ENCODE measurements around the gene CELSR1.

Gene CELSR1

DNA sequence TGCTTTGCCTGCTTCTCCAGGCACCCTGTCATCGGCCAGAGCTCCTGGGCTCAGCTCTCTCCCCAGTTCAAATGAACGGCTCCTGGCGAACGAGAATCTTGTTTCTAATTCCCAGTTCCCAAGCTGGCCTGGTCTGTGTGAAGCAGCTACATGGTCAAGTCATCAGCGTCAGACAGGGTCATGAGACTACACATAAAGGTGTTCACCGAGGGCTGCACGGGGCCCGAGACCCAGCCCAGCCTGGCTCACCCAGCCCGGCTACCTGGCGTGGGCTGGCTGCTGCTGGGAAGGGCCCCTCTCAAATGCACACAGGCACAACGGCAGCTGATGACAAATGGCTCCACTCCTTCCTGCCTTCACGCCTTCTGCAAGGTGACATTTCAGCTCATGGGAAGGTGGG lies 14.6 kb upstream of the CELSR1 start:
- Histone ChIP-seq H4K91ac (ENCODE audit: low read depth, low read length) (no peak overlapping the region), H3K4me2 (ENCODE audit: low read length) (no peak overlapping the region), H3K4me3 (ENCODE audit: low read depth, low read length) (no peak overlapping the region), H2BK12ac (ENCODE audit: low read length) (no peak overlapping the region), H3K27ac (ENCODE audit: low read depth, low read length) (no peak overlapping the region), H3K9ac (ENCODE audit: low read length) (no peak overlapping the region), H3K79me1 (ENCODE audit: low read length) (peaks cover 4% of the 10 kb centered on the region), H4K8ac (ENCODE audit: low read depth, low read length) (no peak overlapping the region), H3K14ac (ENCODE audit: low read length) (no peak overlapping the region), H2AK5ac (ENCODE audit: low read length) (no peak overlapping the region), H3K27me3 (ENCODE audit: insufficient read depth, low read length) (no peaks in the 10 kb centered on the region), H4K12ac (ENCODE audit: low read depth, low read length) (no peak overlapping the region), H2AFZ (ENCODE audit: insufficient read depth, low read length, poor library complexity) (no peak overlapping the region), H3K4ac (ENCODE audit: low read depth, low read length) (no peak overlapping the region), H2BK120ac (ENCODE audit: insufficient read depth, low read length, poor library complexity) (no peak overlapping the region), H3K4me1 (ENCODE audit: control insufficient read depth in 1 of 2, insufficient read depth in 2 of 2, low read length in 2 of 2) (peaks cover 9% of the 10 kb centered on the region in 2 experiments), H3K23ac (ENCODE audit: low read length) (no peak overlapping the region), H3K36me3 (ENCODE audit: control insufficient read depth in 1 of 2, insufficient read depth in 2 of 2, low read length in 2 of 2) (no peaks in the 10 kb centered on the region), H3K79me2 (ENCODE audit: control insufficient read depth, insufficient read depth, low read length, poor library complexity) (no peaks in the 10 kb centered on the region), H3K18ac (ENCODE audit: low read length) (no peak overlapping the region), H2BK5ac (ENCODE audit: low read depth, low read length, poor library complexity) (no peak overlapping the region), H3K9me3 (ENCODE audit: insufficient read depth, low read depth, low read length) (peaks cover 8% of the 10 kb centered on the region)
- WGBS (ENCODE audit: extremely low coverage, insufficient coverage, insufficient read length), result no CpG with 5 or more reads among the region's 12 CpGs
- no peak for DNase-seq

DNA sequence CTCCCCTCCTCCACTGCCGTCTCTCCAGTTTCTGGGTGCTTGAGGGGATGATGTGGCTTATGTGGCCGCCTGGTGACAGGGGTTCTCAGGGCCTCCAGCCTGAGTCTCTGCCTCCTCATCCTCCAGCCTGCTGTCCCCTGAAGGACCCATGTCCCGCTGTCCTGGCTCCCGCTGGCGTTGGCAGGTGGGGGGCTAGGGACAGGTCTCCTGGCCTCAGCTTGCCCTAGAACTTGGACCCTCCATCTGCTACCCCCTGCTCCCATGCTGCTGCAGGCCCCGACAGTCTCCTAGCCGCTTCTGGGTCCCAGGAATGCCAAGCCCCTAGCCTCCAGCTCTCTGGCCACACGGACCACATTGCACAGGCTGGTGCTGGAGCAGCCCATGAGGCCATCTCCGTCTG lies 13.9 kb upstream of the CELSR1 start:
- Histone ChIP-seq H4K12ac (ENCODE audit: low read depth, low read length) (no peak overlapping the region), H2AFZ (ENCODE audit: insufficient read depth, low read length, poor library complexity) (no peak overlapping the region), H3K27ac (ENCODE audit: low read depth, low read length) (no peak overlapping the region), H3K9ac (ENCODE audit: low read length) (no peak overlapping the region), H3K4me3 (ENCODE audit: low read depth, low read length) (no peak overlapping the region), H2BK120ac (ENCODE audit: insufficient read depth, low read length, poor library complexity) (no peak overlapping the region), H2BK12ac (ENCODE audit: low read length) (no peak overlapping the region), H4K8ac (ENCODE audit: low read depth, low read length) (no peak overlapping the region), H3K4me2 (ENCODE audit: low read length) (no peak overlapping the region), H2AK5ac (ENCODE audit: low read length) (no peak overlapping the region), H3K79me1 (ENCODE audit: low read length) (peaks cover 6% of the 10 kb centered on the region), H4K91ac (ENCODE audit: low read depth, low read length) (no peak overlapping the region), H3K14ac (ENCODE audit: low read length) (no peak overlapping the region), H3K27me3 (ENCODE audit: insufficient read depth, low read length) (no peaks in the 10 kb centered on the region), H3K9me3 (ENCODE audit: insufficient read depth, low read depth, low read length) (peaks cover 7% of the 10 kb centered on the region), H3K4ac (ENCODE audit: low read depth, low read length) (no peak overlapping the region), H3K4me1 (ENCODE audit: control insufficient read depth in 1 of 2, insufficient read depth in 2 of 2, low read length in 2 of 2) (peaks cover 14% of the 10 kb centered on the region in 2 experiments), H3K79me2 (ENCODE audit: control insufficient read depth, insufficient read depth, low read length, poor library complexity) (no peaks in the 10 kb centered on the region), H3K23ac (ENCODE audit: low read length) (no peak overlapping the region), H2BK5ac (ENCODE audit: low read depth, low read length, poor library complexity) (no peak overlapping the region), H3K18ac (ENCODE audit: low read length) (no peak overlapping the region), H3K36me3 (ENCODE audit: control insufficient read depth in 1 of 2, insufficient read depth in 2 of 2, low read length in 2 of 2) (no peaks in the 10 kb centered on the region)
- no CpG with 5 or more reads among the region's 9 CpGs for WGBS (ENCODE audit: extremely low coverage, insufficient coverage, insufficient read length)
- no peak for DNase-seq

DNA sequence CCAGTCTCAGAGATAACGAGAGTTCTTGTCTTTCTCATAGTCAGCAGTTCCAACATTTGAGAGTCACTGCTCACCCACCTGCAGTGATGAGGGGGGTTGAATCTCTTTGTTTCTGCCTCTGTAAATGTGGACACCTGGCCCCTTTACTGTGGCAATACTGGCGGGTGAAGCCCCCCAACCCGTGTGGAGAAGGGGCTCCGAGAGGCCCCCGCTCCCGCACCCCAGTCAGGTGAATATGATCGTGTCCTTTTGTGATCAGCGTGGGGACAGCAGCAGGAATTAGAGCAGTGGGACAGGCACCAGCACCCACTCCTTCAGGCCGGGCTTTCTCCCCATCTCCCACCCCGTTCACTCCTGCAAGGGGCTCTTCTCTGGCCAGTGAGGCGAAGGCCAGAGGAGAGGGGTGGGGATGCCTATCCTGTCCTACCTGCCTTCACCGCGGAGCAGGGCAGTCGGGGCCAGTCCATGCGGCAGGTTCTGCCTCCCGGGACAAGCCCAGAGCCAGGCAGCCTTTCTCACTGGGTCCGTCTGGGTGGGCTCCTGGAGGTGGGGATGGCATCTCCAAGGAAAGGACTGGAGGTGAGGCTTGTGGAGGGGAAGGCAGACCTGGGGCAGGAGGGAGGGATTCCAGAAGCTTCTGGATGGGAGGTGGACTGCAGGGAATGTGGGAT lies 12.7 kb upstream of the CELSR1 start:
- H3K9me3 ChIP-seq (ENCODE audit: insufficient read depth, low read depth, low read length), result peaks cover 7% of the 10 kb centered on the region
- H3K79me1 ChIP-seq (ENCODE audit: low read length), result peaks cover 6% of the 10 kb centered on the region
- no peak overlapping the region for H2AK5ac ChIP-seq (ENCODE audit: low read length)
- no peak overlapping the region for H3K14ac ChIP-seq (ENCODE audit: low read length)
- no peak overlapping the region for H4K8ac ChIP-seq (ENCODE audit: low read depth, low read length)
- no peak overlapping the region for H2BK5ac ChIP-seq (ENCODE audit: low read depth, low read length, poor library complexity)
- H3K4ac ChIP-seq (ENCODE audit: low read depth, low read length), result no peak overlapping the region
- H3K4me1 ChIP-seq (ENCODE audit: control insufficient read depth in 1 of 2, insufficient read depth in 2 of 2, low read length in 2 of 2), result peaks cover 14% of the 10 kb centered on the region in 2 experiments
- no peak overlapping the region for H3K18ac ChIP-seq (ENCODE audit: low read length)
- no peak overlapping the region for H3K27ac ChIP-seq (ENCODE audit: low read depth, low read length)
- H3K27me3 ChIP-seq (ENCODE audit: insufficient read depth, low read length), result no peaks in the 10 kb centered on the region
- no peak overlapping the region for H2AFZ ChIP-seq (ENCODE audit: insufficient read depth, low read length, poor library complexity)
- H3K79me2 ChIP-seq (ENCODE audit: control insufficient read depth, insufficient read depth, low read length, poor library complexity), result no peaks in the 10 kb centered on the region
- H4K91ac ChIP-seq (ENCODE audit: low read depth, low read length), result no peak overlapping the region
- H3K23ac ChIP-seq (ENCODE audit: low read length), result no peak overlapping the region
- no peak overlapping the region for H2BK120ac ChIP-seq (ENCODE audit: insufficient read depth, low read length, poor library complexity)
- no peak overlapping the region for H3K4me2 ChIP-seq (ENCODE audit: low read length)
- H2BK12ac ChIP-seq (ENCODE audit: low read length), result no peak overlapping the region
- H3K4me3 ChIP-seq (ENCODE audit: low read depth, low read length), result peak overlapping the region; percentile 18
- H4K12ac ChIP-seq (ENCODE audit: low read depth, low read length), result no peak overlapping the region
- no peak for DNase-seq
- H3K9ac ChIP-seq (ENCODE audit: low read length), result no peak overlapping the region
- no CpG with 5 or more reads among the region's 17 CpGs for WGBS (ENCODE audit: extremely low coverage, insufficient coverage, insufficient read length)
- H3K36me3 ChIP-seq (ENCODE audit: control insufficient read depth in 1 of 2, insufficient read depth in 2 of 2, low read length in 2 of 2), result no peaks in the 10 kb centered on the region

DNA sequence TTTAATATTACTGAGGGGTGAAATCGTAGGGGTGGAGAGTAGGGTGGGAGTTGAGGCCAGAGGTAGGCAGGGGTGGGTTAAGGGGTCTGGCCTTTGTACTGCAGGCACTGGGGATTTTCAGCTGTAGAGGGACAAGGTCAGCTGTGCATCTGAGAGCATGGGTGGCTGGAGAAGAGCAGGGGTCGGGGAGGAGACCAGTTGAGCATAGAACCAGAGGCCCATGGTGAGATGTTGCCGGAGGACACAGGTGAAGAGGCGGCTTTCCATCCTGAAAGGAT lies 12.1 kb upstream of the CELSR1 start:
- Histone ChIP-seq H3K4ac (ENCODE audit: low read depth, low read length) (no peak overlapping the region), H3K79me2 (ENCODE audit: control insufficient read depth, insufficient read depth, low read length, poor library complexity) (no peaks in the 10 kb centered on the region)
- DNase-seq, result no peak

More for the DNA sequence above, 12.1 kb upstream of the CELSR1 start:
- no peak overlapping the region for H2AK5ac ChIP-seq (ENCODE audit: low read length)
- no peak overlapping the region for H3K23ac ChIP-seq (ENCODE audit: low read length)
- H3K79me1 ChIP-seq (ENCODE audit: low read length), result peaks cover 6% of the 10 kb centered on the region
- no peak overlapping the region for H3K14ac ChIP-seq (ENCODE audit: low read length)
- H2AFZ ChIP-seq (ENCODE audit: insufficient read depth, low read length, poor library complexity), result no peak overlapping the region
- no peak overlapping the region for H3K4me2 ChIP-seq (ENCODE audit: low read length)
- H3K36me3 ChIP-seq (ENCODE audit: control insufficient read depth in 1 of 2, insufficient read depth in 2 of 2, low read length in 2 of 2), result no peaks in the 10 kb centered on the region
- no peak overlapping the region for H2BK120ac ChIP-seq (ENCODE audit: insufficient read depth, low read length, poor library complexity)
- H3K9me3 ChIP-seq (ENCODE audit: insufficient read depth, low read depth, low read length), result peaks cover 7% of the 10 kb centered on the region
- H3K4me1 ChIP-seq (ENCODE audit: control insufficient read depth in 1 of 2, insufficient read depth in 2 of 2, low read length in 2 of 2), result peaks cover 14% of the 10 kb centered on the region in 2 experiments
- H4K8ac ChIP-seq (ENCODE audit: low read depth, low read length), result no peak overlapping the region
- no peak overlapping the region for H4K91ac ChIP-seq (ENCODE audit: low read depth, low read length)
- H2BK5ac ChIP-seq (ENCODE audit: low read depth, low read length, poor library complexity), result no peak overlapping the region
- no peak overlapping the region for H3K9ac ChIP-seq (ENCODE audit: low read length)
- no peak overlapping the region for H3K27ac ChIP-seq (ENCODE audit: low read depth, low read length)
- H3K27me3 ChIP-seq (ENCODE audit: insufficient read depth, low read length), result no peaks in the 10 kb centered on the region
- no peak overlapping the region for H2BK12ac ChIP-seq (ENCODE audit: low read length)
- no peak overlapping the region for H3K4me3 ChIP-seq (ENCODE audit: low read depth, low read length)
- WGBS (ENCODE audit: extremely low coverage, insufficient coverage, insufficient read length), result 100% methylated on average over 1 of the region's 4 CpGs
- no peak overlapping the region for H4K12ac ChIP-seq (ENCODE audit: low read depth, low read length)
- H3K18ac ChIP-seq (ENCODE audit: low read length), result no peak overlapping the region

Data from trophoblast cell (in vitro differentiated cells and primary cell).